HFFc6 (cell line): ENCODE measurements around the gene HMOX1. TPM values are rescaled to one million over a fixed set of nuclear protein-coding genes. Genes with fewer than 3 reads are reported as not detected.

ENCODE experiments used
- DNase-seq: peaks from one replicate; pipeline ENCODE4 v3.0.0-alpha.2; 2018
- H3K27ac Mint-ChIP-seq: 2 replicates; pipeline ENCODE4 v1.8.0; 2020; ENCODE audit warnings: mild to moderate bottlenecking, mixed read lengths
- H3K27me3 Mint-ChIP-seq: 2 replicates; pipeline ENCODE4 v1.8.0; 2021; ENCODE audit warnings: mild to moderate bottlenecking, moderate library complexity, mixed read lengths; ENCODE audit not compliant: insufficient read depth
- H3K36me3 Mint-ChIP-seq: 2 replicates; pipeline ENCODE4 v1.8.0; 2021; ENCODE audit warnings: low read depth, mixed read lengths
- H3K4me1 Mint-ChIP-seq: 2 replicates; pipeline ENCODE4 v1.8.0; 2020; ENCODE audit warnings: low read depth, mixed read lengths
- H3K4me3 Mint-ChIP-seq: 2 replicates; pipeline ENCODE4 v1.8.0; 2020; ENCODE audit warnings: mild to moderate bottlenecking, moderate library complexity, mixed read lengths
- H3K9me3 Mint-ChIP-seq: 2 replicates; pipeline ENCODE4 v1.8.0; 2020; ENCODE audit warnings: mild to moderate bottlenecking, mixed read lengths
- total RNA-seq, 6 experiments: library from RNA; stranded (reverse); fragmentation: NEBNext Ultra II Directional; extraction: Animal tissue kit (Norgen Biotek cat#: 25700); gene quantifications; 2 replicates in 1 of 6; 3 replicates in 5 of 6; pipeline ENCODE4 v1.2.3, GENCODE V29; 2021
- TF ChIP-seq, protein P1 (sequence below): fragments of 200-600 bp; sonication (generic); IDR thresholded peaks from 2 replicates; pipeline ENCODE4 v1.5.0; 2021; ENCODE audit warnings: antibody characterized with exemption, mild to moderate bottlenecking

HMOX1 gene
- total RNA-seq, 6 experiments from 2014 or later, result 51.2 to 117 (median 56.2) TPM

DNA sequence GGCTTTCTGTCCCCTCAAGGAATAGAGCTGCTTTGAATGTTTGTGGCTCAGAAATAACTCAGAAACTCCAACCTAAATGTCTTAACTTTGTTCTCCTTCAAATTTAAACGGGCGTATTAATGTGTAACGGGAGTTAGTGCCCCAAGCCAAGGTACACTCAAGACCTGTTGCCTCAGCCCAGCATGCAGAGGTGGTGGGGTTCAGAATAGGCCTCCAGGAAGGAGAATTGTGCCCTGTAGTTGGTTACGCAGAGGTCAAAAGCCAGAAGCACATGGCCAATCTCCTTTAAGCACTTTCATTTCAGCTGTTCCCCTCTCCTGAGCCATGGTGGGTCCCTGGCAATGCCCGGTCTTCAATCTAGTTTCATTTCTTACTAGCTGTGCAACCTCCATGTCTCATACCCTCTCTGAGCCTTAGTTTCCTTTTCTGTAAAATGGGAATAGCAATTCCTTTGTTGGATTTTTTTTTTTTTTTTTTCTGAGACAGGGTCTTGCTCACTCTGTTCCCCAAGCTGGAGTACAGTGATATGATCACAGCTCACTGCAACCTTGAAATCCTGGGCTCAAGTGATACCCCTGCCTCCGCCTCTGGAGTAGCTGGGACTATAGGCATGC is 4.2 kb downstream of the HMOX1 start:
- peaks cover 41% of the 10 kb centered on the region for H3K4me1 Mint-ChIP-seq
- H3K9me3 Mint-ChIP-seq, result no peaks in the 10 kb centered on the region
- H3K27me3 Mint-ChIP-seq, result peaks cover 4% of the 10 kb centered on the region
- H3K4me3 Mint-ChIP-seq, result peak overlapping the region; percentile 24; the same call in 1 of the 2 replicates
- TF ChIP-seq, protein P1, sequence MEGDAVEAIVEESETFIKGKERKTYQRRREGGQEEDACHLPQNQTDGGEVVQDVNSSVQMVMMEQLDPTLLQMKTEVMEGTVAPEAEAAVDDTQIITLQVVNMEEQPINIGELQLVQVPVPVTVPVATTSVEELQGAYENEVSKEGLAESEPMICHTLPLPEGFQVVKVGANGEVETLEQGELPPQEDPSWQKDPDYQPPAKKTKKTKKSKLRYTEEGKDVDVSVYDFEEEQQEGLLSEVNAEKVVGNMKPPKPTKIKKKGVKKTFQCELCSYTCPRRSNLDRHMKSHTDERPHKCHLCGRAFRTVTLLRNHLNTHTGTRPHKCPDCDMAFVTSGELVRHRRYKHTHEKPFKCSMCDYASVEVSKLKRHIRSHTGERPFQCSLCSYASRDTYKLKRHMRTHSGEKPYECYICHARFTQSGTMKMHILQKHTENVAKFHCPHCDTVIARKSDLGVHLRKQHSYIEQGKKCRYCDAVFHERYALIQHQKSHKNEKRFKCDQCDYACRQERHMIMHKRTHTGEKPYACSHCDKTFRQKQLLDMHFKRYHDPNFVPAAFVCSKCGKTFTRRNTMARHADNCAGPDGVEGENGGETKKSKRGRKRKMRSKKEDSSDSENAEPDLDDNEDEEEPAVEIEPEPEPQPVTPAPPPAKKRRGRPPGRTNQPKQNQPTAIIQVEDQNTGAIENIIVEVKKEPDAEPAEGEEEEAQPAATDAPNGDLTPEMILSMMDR, result no peak
- peaks cover 22% of the 10 kb centered on the region; the same call in 1 of the 2 replicates for H3K36me3 Mint-ChIP-seq
- H3K27ac Mint-ChIP-seq, result peak overlapping the region; percentile 34
- no peak for DNase-seq

DNA sequence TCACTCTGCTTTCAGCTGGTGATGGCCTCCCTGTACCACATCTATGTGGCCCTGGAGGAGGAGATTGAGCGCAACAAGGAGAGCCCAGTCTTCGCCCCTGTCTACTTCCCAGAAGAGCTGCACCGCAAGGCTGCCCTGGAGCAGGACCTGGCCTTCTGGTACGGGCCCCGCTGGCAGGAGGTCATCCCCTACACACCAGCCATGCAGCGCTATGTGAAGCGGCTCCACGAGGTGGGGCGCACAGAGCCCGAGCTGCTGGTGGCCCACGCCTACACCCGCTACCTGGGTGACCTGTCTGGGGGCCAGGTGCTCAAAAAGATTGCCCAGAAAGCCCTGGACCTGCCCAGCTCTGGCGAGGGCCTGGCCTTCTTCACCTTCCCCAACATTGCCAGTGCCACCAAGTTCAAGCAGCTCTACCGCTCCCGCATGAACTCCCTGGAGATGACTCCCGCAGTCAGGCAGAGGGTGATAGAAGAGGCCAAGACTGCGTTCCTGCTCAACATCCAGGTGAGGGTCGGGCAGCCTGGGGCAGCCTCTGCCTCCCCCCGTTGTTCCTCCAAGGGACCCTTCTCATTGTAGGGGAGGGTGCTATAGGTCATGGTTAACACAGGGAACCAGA is 5.9 kb downstream of the HMOX1 start:
- no peaks in the 10 kb centered on the region for H3K9me3 Mint-ChIP-seq
- H3K27ac Mint-ChIP-seq, result no peak overlapping the region
- H3K4me3 Mint-ChIP-seq, result no peak overlapping the region
- DNase-seq, result no peak
- peaks cover 2% of the 10 kb centered on the region for H3K27me3 Mint-ChIP-seq
- peaks cover 23% of the 10 kb centered on the region; the same call in 1 of the 2 replicates for H3K36me3 Mint-ChIP-seq
- TF ChIP-seq, protein P1, result no peak
- H3K4me1 Mint-ChIP-seq, result peaks cover 29% of the 10 kb centered on the region

DNA sequence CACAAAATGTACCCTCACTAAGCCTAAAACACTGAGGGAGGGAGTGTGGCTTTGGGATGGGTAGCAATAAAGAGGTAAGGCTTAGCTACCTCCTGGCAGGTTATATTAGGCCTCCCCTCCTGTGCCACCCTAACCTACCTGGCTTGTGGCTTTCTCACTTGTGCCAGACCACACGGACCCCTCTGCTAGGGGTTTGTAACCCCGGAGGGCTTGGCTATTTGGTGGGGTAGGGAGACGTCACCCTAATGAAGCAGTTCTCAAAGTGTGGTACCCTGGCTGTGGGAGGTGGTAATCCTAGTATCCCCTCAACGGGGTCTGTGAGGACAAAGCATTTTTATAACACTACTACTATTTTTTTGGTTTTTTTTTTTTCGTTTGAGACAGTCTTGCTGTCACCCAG is 10.0 kb downstream of the HMOX1 start:
- TF ChIP-seq, protein P1, result no peak
- peaks cover 8% of the 10 kb centered on the region for H3K27me3 Mint-ChIP-seq
- no peak for DNase-seq
- H3K9me3 Mint-ChIP-seq, result no peaks in the 10 kb centered on the region
- H3K36me3 Mint-ChIP-seq, result peaks cover 20% of the 10 kb centered on the region
- H3K4me1 Mint-ChIP-seq, result no peaks in the 10 kb centered on the region
- H3K27ac Mint-ChIP-seq, result no peak overlapping the region; the same call in 1 of the 2 replicates
- H3K4me3 Mint-ChIP-seq, result no peak overlapping the region

DNA sequence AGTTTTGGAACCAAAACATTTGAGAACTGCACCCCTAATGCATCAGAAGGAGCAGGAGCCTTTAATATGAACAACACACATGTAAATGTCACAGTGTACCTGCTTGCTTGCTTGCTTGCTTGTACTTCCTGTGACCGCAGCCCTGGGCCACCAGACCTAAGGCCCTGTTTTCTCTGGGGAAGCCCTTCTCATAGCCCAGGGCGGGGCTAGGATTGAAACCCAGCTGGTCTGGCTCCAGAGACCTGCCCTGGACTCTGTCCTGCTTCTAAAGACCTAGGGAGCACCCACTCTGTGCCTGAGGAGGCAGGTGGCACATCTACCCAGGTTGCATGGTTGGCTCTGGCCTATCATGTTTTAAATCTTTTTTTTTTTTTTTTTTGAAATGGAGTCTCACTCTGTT is 11.5 kb downstream of the HMOX1 start:
- no peaks in the 10 kb centered on the region for H3K9me3 Mint-ChIP-seq
- H3K4me3 Mint-ChIP-seq, result no peak overlapping the region
- peaks cover 8% of the 10 kb centered on the region for H3K27me3 Mint-ChIP-seq
- H3K36me3 Mint-ChIP-seq, result peaks cover 20% of the 10 kb centered on the region
- no peaks in the 10 kb centered on the region for H3K4me1 Mint-ChIP-seq
- no peak for DNase-seq
- no peak overlapping the region for H3K27ac Mint-ChIP-seq
- TF ChIP-seq, protein P1, result no peak

DNA sequence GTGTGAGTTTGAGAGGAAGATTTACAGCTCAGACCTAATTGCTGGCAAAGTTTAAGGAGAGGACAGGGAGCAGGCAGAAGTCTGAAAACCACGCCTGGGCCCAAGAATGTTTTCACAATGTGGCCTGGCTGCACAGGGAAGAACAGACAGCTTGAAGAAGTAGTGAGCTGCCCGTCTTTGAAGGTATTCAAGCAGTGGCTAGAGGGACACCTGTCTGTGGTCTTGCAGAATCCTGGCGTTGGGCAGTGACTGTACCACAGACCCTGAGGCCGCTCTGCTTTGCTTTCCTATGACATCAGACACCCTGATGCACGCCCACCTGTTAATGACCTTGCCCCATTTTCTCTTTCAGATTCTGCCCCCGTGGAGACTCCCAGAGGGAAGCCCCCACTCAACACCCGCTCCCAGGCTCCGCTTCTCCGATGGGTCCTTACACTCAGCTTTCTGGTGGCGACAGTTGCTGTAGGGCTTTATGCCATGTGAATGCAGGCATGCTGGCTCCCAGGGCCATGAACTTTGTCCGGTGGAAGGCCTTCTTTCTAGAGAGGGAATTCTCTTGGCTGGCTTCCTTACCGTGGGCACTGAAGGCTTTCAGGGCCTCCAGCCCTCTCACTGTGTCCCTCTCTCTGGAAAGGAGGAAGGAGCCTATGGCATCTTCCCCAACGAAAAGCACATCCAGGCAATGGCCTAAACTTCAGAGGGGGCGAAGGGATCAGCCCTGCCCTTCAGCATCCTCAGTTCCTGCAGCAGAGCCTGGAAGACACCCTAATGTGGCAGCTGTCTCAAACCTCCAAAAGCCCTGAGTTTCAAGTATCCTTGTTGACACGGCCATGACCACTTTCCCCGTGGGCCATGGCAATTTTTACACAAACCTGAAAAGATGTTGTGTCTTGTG is 12.5 kb downstream of the HMOX1 start:
- Mint-ChIP-seq H3K27me3 (peaks cover 8% of the 10 kb centered on the region), H3K27ac (0 out of 2 replicates have a peak overlapping the region, but pooled peaks have one; percentile 11)

More for the DNA sequence above, 12.5 kb downstream of the HMOX1 start:
- no peaks in the 10 kb centered on the region for H3K9me3 Mint-ChIP-seq
- peaks cover 20% of the 10 kb centered on the region for H3K36me3 Mint-ChIP-seq
- DNase-seq, result no peak
- no peaks in the 10 kb centered on the region for H3K4me1 Mint-ChIP-seq
- TF ChIP-seq, protein P1, result no peak
- no peak overlapping the region for H3K4me3 Mint-ChIP-seq
